HepG2 (cell line): Measurements from ENCODE around the gene RAP2C. TPM values are rescaled to one million over a fixed set of nuclear protein-coding genes. Genes with fewer than 3 reads are reported as not detected.
A peak's percentile ranks its signal among the peaks of the same experiment; 100 is the strongest.

Experiments
- ATAC-seq: fragments of 200-7000 bp; cut with Tn5 transposase; 3 replicates; pipeline ENCODE4 v1.9.1; 2020; ENCODE audit warnings: mild to moderate bottlenecking, moderate library complexity
- BruUV-seq: library from RNA; stranded (reverse); fragments of 400-500 nt; replicated peaks from 2 replicates; lab custom pipeline; 2021; lab: Mats Ljungman, UMichigan
- CTCF ChIA-PET: fragments of 300-600 bp; formaldehyde crosslinking; extraction: SDS; loops from one replicate; lab custom pipeline; 2021; ENCODE audit warnings: low total read pairs, inconsistent platforms, low intra/inter-chr PET ratio; lab: Yijun Ruan, JAX
- POLR2A ChIA-PET: fragments of 350-600 bp; sonication (Branson Sonifier 250); formaldehyde crosslinking; loops from one replicate; lab custom pipeline; 2020; ENCODE audit warnings: antibody characterized with exemption, inconsistent platforms; lab: Yijun Ruan, JAX
- DNase-seq: peaks from one replicate; pipeline ENCODE4 v3.0.0-alpha.2; 2015; ENCODE audit warnings: low spot score
- FAIRE-seq: peaks from 3 replicates; lab custom pipeline; 2011; peaks lifted over from hg19 to GRCh38; lab: Jason Lieb, UNC
- H2AFZ ChIP-seq: one replicate; pipeline ENCODE4 v1.6.1; 2011; ENCODE audit warnings: low read length, inconsistent platforms
- H3K27ac ChIP-seq: fragments of 300-600 bp; 3 replicates; pipeline ENCODE4 v1.8.0; 2011; ENCODE audit warnings: mixed run types, mild to moderate bottlenecking, mixed read lengths, low read length, inconsistent platforms; ENCODE audit not compliant: insufficient read depth; ENCODE audit errors: extremely low read length
- H3K27me3 ChIP-seq, 2 experiments: fragments of 200-600 bp in 1 of 2; 2 replicates in 1 of 2; 3 replicates in 1 of 2; pipeline versions ENCODE4 v1.6.0 to v1.8.0; 2011; ENCODE audit warnings: low read length in 2 of 2, mild to moderate bottlenecking in 2 of 2, moderate library complexity in 2 of 2, inconsistent platforms in 1 of 2; ENCODE audit not compliant: insufficient read depth in 2 of 2, control insufficient read depth in 1 of 2
- H3K36me3 ChIP-seq, 2 experiments: fragments of 200-600 bp in 1 of 2; replicated peaks in 1 of 2; 2 replicates in 1 of 2; 3 replicates in 1 of 2; pipeline versions ENCODE4 v1.5.1 to v1.8.0; 2011; ENCODE audit warnings: low read length in 2 of 2, inconsistent platforms in 1 of 2; ENCODE audit not compliant: insufficient read depth in 2 of 2, control insufficient read depth in 1 of 2
- H3K4me1 ChIP-seq: 2 replicates; pipeline ENCODE4 v1.5.1; 2012; ENCODE audit warnings: low read length, inconsistent platforms; ENCODE audit not compliant: insufficient read depth
- H3K4me2 ChIP-seq: 2 replicates; pipeline ENCODE4 v1.6.0; 2011; ENCODE audit warnings: low read depth, low read length, inconsistent platforms
- H3K4me3 ChIP-seq, 3 experiments: fragments of 200-600 bp in 1 of 3; sonication (generic), shearing (Covaris generic) in 1 of 3; replicated peaks in 1 of 3; 2 replicates each; pipeline ENCODE4 v1.5.1; 2011 to 2016; ENCODE audit warnings: low read length in 3 of 3, inconsistent platforms in 2 of 3, low read depth in 2 of 3, mild to moderate bottlenecking in 2 of 3, control low read depth in 1 of 3, mixed read lengths in 1 of 3; ENCODE audit not compliant: insufficient read depth in 1 of 3
- H3K79me2 ChIP-seq: one replicate; pipeline ENCODE4 v1.6.1; 2011; ENCODE audit warnings: low read length, inconsistent platforms; ENCODE audit not compliant: insufficient read depth
- H3K9ac ChIP-seq: 2 replicates; pipeline ENCODE4 v1.6.0; 2011; ENCODE audit warnings: mild to moderate bottlenecking, low read depth, low read length, inconsistent platforms; ENCODE audit not compliant: insufficient read depth
- H3K9me3 ChIP-seq: 2 replicates; pipeline ENCODE4 v1.5.1; 2012; ENCODE audit warnings: mild to moderate bottlenecking, low read length
- H4K20me1 ChIP-seq: 2 replicates; pipeline ENCODE4 v1.6.0; 2011; ENCODE audit warnings: inconsistent platforms, mild to moderate bottlenecking, low read length, moderate library complexity; ENCODE audit not compliant: insufficient read depth
- FOSL2 ChIP-seq: sonication (generic); formaldehyde crosslinking; IDR thresholded peaks from 2 replicates; pipeline ENCODE4 v1.4.0; 2020; ENCODE audit warnings: missing genetic modification reagents
- HCFC1 ChIP-seq: fragments of 150-350 bp; IDR thresholded peaks from 2 replicates; pipeline ENCODE4 v1.6.1; 2014; ENCODE audit warnings: low read depth, low read length
- HOXA3 ChIP-seq: sonication (generic); formaldehyde crosslinking; IDR thresholded peaks from 2 replicates; pipeline ENCODE4 v1.5.0; 2020; ENCODE audit warnings: missing genetic modification reagents
- KDM3A ChIP-seq: IDR thresholded peaks from 2 replicates; pipeline ENCODE4 v1.6.1; 2018; ENCODE audit warnings: low read depth, missing compliant biosample characterization
- MAZ ChIP-seq, 2 experiments: sonication (generic) in 1 of 2; formaldehyde crosslinking in 1 of 2; IDR thresholded peaks; 2 replicates each; pipeline versions ENCODE4 v1.5.0 to v1.6.1; 2012 to 2020; ENCODE audit warnings: low read depth in 2 of 2, mild to moderate bottlenecking in 2 of 2, borderline replicate concordance in 1 of 2, improper control_type of control experiment in 1 of 2, low read length in 1 of 2, missing genetic modification reagents in 1 of 2, moderate library complexity in 1 of 2
- NFIB ChIP-seq: sonication (generic); formaldehyde crosslinking; IDR thresholded peaks from 2 replicates; pipeline ENCODE4 v1.9.0; 2021; ENCODE audit warnings: missing genetic modification reagents, mild to moderate bottlenecking, borderline replicate concordance
- PAF1 ChIP-seq: IDR thresholded peaks from 2 replicates; pipeline ENCODE4 v1.6.1; 2016; ENCODE audit warnings: missing genetic modification reagents, missing compliant biosample characterization
- PBX3 ChIP-seq: sonication (generic); formaldehyde crosslinking; IDR thresholded peaks from 2 replicates; pipeline ENCODE4 v1.8.1; 2023; ENCODE audit warnings: missing genetic modification reagents, inconsistent platforms, borderline replicate concordance
- POLR2AphosphoS5 ChIP-seq: IDR thresholded peaks from 2 replicates; pipeline ENCODE4 v1.6.1; 2012; ENCODE audit warnings: low read depth, low read length
- TOE1 ChIP-seq: sonication (generic); formaldehyde crosslinking; IDR thresholded peaks from 2 replicates; pipeline ENCODE4 v1.4.0; 2020; ENCODE audit warnings: mild to moderate bottlenecking, missing genetic modification reagents
- ZNF3 ChIP-seq: IDR thresholded peaks from 2 replicates; pipeline ENCODE4 v1.7.0; 2017; ENCODE audit warnings: inconsistent platforms
- ZNF343 ChIP-seq: sonication (generic); formaldehyde crosslinking; IDR thresholded peaks from 2 replicates; pipeline ENCODE4 v1.4.0; 2020; ENCODE audit warnings: mild to moderate bottlenecking, missing genetic modification reagents
- ZNF546 ChIP-seq: sonication (generic); formaldehyde crosslinking; conservative IDR thresholded peaks from 2 replicates; pipeline ENCODE4 v1.8.1; 2023; ENCODE audit warnings: mild to moderate bottlenecking, missing genetic modification reagents
- ZNF570 ChIP-seq: sonication (generic); formaldehyde crosslinking; IDR thresholded peaks from 2 replicates; pipeline ENCODE4 v1.4.0; 2020; ENCODE audit warnings: mild to moderate bottlenecking, missing genetic modification reagents, borderline replicate concordance
- ZNF644 ChIP-seq: IDR thresholded peaks from 2 replicates; pipeline ENCODE4 v1.6.1; 2016; ENCODE audit warnings: low read depth
- ZNF749 ChIP-seq: sonication (generic); formaldehyde crosslinking; IDR thresholded peaks from 2 replicates; pipeline ENCODE4 v1.8.0; 2022; ENCODE audit warnings: mild to moderate bottlenecking, missing genetic modification reagents, moderate library complexity, borderline replicate concordance
- ZNF776 ChIP-seq: sonication (generic); formaldehyde crosslinking; IDR thresholded peaks from 2 replicates; pipeline ENCODE4 v1.4.0; 2020; ENCODE audit warnings: mild to moderate bottlenecking, missing genetic modification reagents
- WGBS: methylation state at CpG from one replicate; pipeline ENCODE4 v1.1.6; 2017; ENCODE audit warnings: low lambda C conversion rate; 5-methylcytosine and 5-hydroxymethylcytosine counted together
- in situ Hi-C: cut with HindIII; loops from 2 replicates; pipeline ENCODE4 v1.10.0; 2017; ENCODE audit warnings: low pct_unique_long_range_greater_than_20kb; ENCODE audit not compliant: extremely low pct_ligation_motif_present
- intact Hi-C: fragments of 100-400 bp; cut with micrococcal nuclease; formaldehyde crosslinking; loops from one replicate; pipeline ENCODE4 v1.10.0; 2022; ENCODE audit not compliant: unreplicated experiment
- polyA plus RNA-seq, 8 experiments: library from polyadenylated mRNA; depleted of rRNA in 3 of 8; stranded (reverse) in 7 of 8; unstranded in 1 of 8; fragments of >200 nt; fragmentation: Illumina TruSeq in 4 of 8; extraction: Trizol in 4 of 8; gene quantifications; 2 replicates each; pipeline versions ENCODE4 v1.2.1 to v1.2.3, GENCODE V29; 2011 to 2016; ENCODE audit warnings: low read depth in 4 of 8, missing spikeins in 1 of 8, mixed read lengths in 1 of 8; ENCODE audit not compliant: insufficient read depth in 1 of 8
- total RNA-seq, 5 experiments: library from RNA; depleted of rRNA; stranded (reverse); fragments of >200 nt; fragmentation: Illumina TruSeq; extraction: Trizol; gene quantifications; 2 replicates each; pipeline ENCODE4 v1.2.3, GENCODE V29; 2016; ENCODE audit warnings: low read depth in 1 of 5
- TF ChIP-seq, protein P1 (sequence below): sonication (generic); formaldehyde crosslinking; IDR thresholded peaks from 2 replicates; pipeline ENCODE4 v1.5.0; 2020; ENCODE audit warnings: missing genetic modification reagents
- TF ChIP-seq, protein P2 (sequence below): sonication (generic); IDR thresholded peaks from 2 replicates; pipeline ENCODE4 v1.6.1; 2016; ENCODE audit warnings: low read depth, borderline replicate concordance

The RAP2C gene
- total and polyA plus RNA-seq, 2 of the 13 experiments (the other 11 are each of a cell fraction or from before 2014, with no cell fraction given) = 8.0 to 28.5 TPM

GRCh38 chrX:132218100-132218812, 991 bp downstream of the RAP2C start (continued):
- TF ChIP-seq MAZ (IDR thresholded peaks at IDR 0.05; ENCODE audit: borderline replicate concordance, low read depth, low read length) = peak; percentile 64; the same call in 1 of the 2 replicates
- no peak for TF ChIP-seq MAZ (CRISPR knock-in tag; IDR thresholded peaks at IDR 0.05; ENCODE audit: low read depth)
- no peak for TF ChIP-seq ZNF776
- peak; percentile 16; the same call in 1 of the 2 replicates for TF ChIP-seq FOSL2 (CRISPR knock-in tag)
- TF ChIP-seq, all 625 proteins: peak for 70

DNA sequence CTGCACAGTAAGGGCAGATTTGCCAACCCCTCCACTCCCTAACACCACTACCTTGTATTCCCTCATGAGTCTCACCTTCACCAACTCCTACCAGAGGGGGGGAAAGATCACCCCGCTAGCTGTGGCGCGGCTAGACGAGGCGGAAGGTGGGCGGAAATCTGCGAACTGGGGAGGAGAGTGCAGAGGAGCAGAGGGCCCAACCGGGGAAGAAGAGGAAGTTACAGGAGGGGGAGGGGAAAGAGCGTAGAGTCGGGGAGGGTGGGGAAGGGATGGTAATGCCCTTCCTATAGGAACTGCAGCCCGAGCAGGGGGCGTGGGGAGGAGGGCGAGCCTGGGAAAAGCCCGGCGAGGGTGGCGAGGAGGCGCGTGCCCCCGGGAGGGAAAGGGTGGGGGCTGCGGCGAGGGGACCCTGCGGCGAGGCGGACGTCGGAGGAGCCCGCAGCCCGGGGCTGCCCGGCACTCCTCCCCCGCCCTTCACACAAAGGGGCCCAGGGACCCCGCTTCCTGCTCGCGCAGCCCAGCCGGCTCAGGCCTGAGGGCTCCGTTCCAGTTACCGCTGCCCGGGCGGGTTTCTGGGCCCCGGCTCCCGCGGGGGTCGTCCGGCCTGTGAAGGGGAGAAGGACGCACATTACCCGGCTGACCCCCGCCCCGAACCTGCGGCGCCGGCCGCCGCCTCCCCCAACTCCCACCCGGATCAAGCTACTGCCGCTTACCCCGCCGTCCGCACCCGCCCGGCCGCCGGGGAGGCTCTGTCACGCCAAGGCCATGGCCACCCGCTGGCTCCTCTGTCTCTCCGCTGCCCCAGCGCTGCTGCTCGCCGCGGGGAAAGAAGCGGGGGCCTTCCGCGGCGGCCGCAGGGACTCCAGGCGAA, 1.8 kb downstream of the RAP2C start:
- peak overlapping the region; percentile 80 for H3K9ac ChIP-seq
- H3K36me3 ChIP-seq = 0 out of 5 replicates have a peak, but pooled peaks cover 3 to 4% of the 10 kb centered on the region in 2 experiments
- peak; percentile 81 for ATAC-seq
- DNase-seq = peak; percentile 77
- FAIRE-seq = peak; percentile 30
- CTCF ChIA-PET = no interaction called here
- H3K4me3 ChIP-seq = peak overlapping the region; percentile 76 to 87 (median 81)
- peaks cover 19% of the 10 kb centered on the region; the same call in 1 of the 2 replicates for H3K4me1 ChIP-seq
- POLR2A ChIA-PET = no interaction called here
- no peaks in the 10 kb centered on the region for H4K20me1 ChIP-seq
- no TSS peak for BruUV-seq
- intact Hi-C loops = loop anchor here (2.0 to 10.0 kb wide), 4 partner anchors 125 to 267 kb away; partner anchors contain the start of genes MBNL3 and STK26
- peaks cover 22% of the 10 kb centered on the region for H3K79me2 ChIP-seq
- no peaks in the 10 kb centered on the region; a peak in 1 of 5 replicates for H3K27me3 ChIP-seq
- in situ Hi-C loops = loop anchor here (5.0 to 10.0 kb wide), 2 partner anchors 140 to 383 kb away; no protein-coding TSS in a partner anchor
- no peaks in the 10 kb centered on the region for H3K9me3 ChIP-seq
- no peak overlapping the region for H2AFZ ChIP-seq
- H3K27ac ChIP-seq = peak overlapping the region; percentile 91
- 0% methylated on average over 9 of the region's 74 CpGs for WGBS
- peak overlapping the region; percentile 66 for H3K4me2 ChIP-seq
- TF ChIP-seq, protein P1, sequence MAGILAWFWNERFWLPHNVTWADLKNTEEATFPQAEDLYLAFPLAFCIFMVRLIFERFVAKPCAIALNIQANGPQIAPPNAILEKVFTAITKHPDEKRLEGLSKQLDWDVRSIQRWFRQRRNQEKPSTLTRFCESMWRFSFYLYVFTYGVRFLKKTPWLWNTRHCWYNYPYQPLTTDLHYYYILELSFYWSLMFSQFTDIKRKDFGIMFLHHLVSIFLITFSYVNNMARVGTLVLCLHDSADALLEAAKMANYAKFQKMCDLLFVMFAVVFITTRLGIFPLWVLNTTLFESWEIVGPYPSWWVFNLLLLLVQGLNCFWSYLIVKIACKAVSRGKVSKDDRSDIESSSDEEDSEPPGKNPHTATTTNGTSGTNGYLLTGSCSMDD = no peak
- TF ChIP-seq HOXA3 (CRISPR knock-in tag) (peak; percentile 30; the same call in 1 of the 2 replicates), ZNF570 (CRISPR knock-in tag) (no peak), ZNF546 (CRISPR knock-in tag) (no peak), TOE1 (CRISPR knock-in tag) (no peak), PBX3 (CRISPR knock-in tag) (no peak), ZNF644 (no peak), KDM3A (CRISPR knock-in tag) (no peak), NFIB (CRISPR knock-in tag) (no peak), PAF1 (CRISPR knock-in tag) (no peak), ZNF749 (CRISPR knock-in tag) (no peak), ZNF343 (CRISPR knock-in tag) (no peak), ZNF3 (CRISPR knock-in tag) (no peak), HCFC1 (no peak), POLR2AphosphoS5 (peak; percentile 48; the same call in 1 of the 2 replicates)
- TF ChIP-seq, protein P2, sequence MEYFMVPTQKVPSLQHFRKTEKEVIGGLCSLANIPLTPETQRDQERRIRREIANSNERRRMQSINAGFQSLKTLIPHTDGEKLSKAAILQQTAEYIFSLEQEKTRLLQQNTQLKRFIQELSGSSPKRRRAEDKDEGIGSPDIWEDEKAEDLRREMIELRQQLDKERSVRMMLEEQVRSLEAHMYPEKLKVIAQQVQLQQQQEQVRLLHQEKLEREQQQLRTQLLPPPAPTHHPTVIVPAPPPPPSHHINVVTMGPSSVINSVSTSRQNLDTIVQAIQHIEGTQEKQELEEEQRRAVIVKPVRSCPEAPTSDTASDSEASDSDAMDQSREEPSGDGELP = no peak
